K562 (cell line): ENCODE results near the gene HK1. TPM values are rescaled to one million over a fixed set of nuclear protein-coding genes. Genes with fewer than 3 reads are reported as not detected.
"Not testable (repeated sequence)": the region's sequence is repeated elsewhere in the genome, so short reads cannot be mapped to it uniquely, and the experiment has no call there.

Source experiments
- ARID1B ChIP-seq: fragments of 450-650 bp; IDR thresholded peaks from 2 replicates; pipeline ENCODE4 v1.6.1; 2016; ENCODE audit warnings: antibody characterized with exemption, mild to moderate bottlenecking, inconsistent platforms
- ATF7 ChIP-seq: fragments of 450-650 bp; IDR thresholded peaks from 2 replicates; pipeline ENCODE4 v1.7.1; 2014; ENCODE audit warnings: mild to moderate bottlenecking, moderate library complexity
- BRD9 ChIP-seq: fragments of 450-650 bp; IDR thresholded peaks from 2 replicates; pipeline ENCODE4 v1.6.1; 2018; ENCODE audit warnings: low read depth; ENCODE audit not compliant: partially characterized antibody
- CC2D1A ChIP-seq: fragments of 450-650 bp; IDR thresholded peaks from 2 replicates; pipeline ENCODE4 v1.6.1; 2017; ENCODE audit warnings: mild to moderate bottlenecking
- CXXC5 ChIP-seq: fragments of 250-450 bp; sonication (Bioruptor Pico); IDR thresholded peaks from 2 replicates; pipeline ENCODE4 v1.8.0; 2022; ENCODE audit warnings: inconsistent platforms, mild to moderate bottlenecking, moderate library complexity
- DPF2 ChIP-seq: fragments of 450-650 bp; IDR thresholded peaks from 2 replicates; pipeline ENCODE4 v1.6.1; 2016
- EP300 ChIP-seq: IDR thresholded peaks from 2 replicates; pipeline ENCODE4 v1.6.1; 2012; ENCODE audit warnings: low read length, improper control_type of control experiment
- FOXM1 ChIP-seq, 2 experiments: fragments of 450-650 bp in 1 of 2; sonication (generic) in 1 of 2; formaldehyde crosslinking in 1 of 2; IDR thresholded peaks; 2 replicates each; pipeline versions ENCODE4 v1.6.1 to v1.9.0; 2017 to 2022; ENCODE audit warnings: low read depth in 2 of 2, mild to moderate bottlenecking in 2 of 2, missing genetic modification reagents in 1 of 2, moderate library complexity in 1 of 2
- MYBL2 ChIP-seq, 2 experiments: fragments of 450-650 bp in 1 of 2; sonication (generic) in 1 of 2; formaldehyde crosslinking in 1 of 2; IDR thresholded peaks; 2 replicates each; pipeline versions ENCODE4 v1.6.1 to v1.8.1; 2017 to 2022; ENCODE audit warnings: borderline replicate concordance in 1 of 2, inconsistent platforms in 1 of 2, low read depth in 1 of 2, mild to moderate bottlenecking in 1 of 2, missing genetic modification reagents in 1 of 2, moderate library complexity in 1 of 2
- PML ChIP-seq: IDR thresholded peaks from 2 replicates; pipeline ENCODE4 v1.6.1; 2012; ENCODE audit warnings: low read length, inconsistent platforms
- POLR2AphosphoS5 ChIP-seq: IDR thresholded peaks from 2 replicates; pipeline ENCODE4 v1.6.1; 2011; ENCODE audit warnings: mild to moderate bottlenecking, low read depth, low read length, moderate library complexity; ENCODE audit not compliant: control insufficient read depth, insufficient read depth
- RCOR1 ChIP-seq, 2 experiments: IDR thresholded peaks; 2 replicates each; pipeline ENCODE4 v1.6.1; 2012; ENCODE audit warnings: low read depth in 2 of 2, low read length in 2 of 2, borderline replicate concordance in 1 of 2, improper control_type of control experiment in 1 of 2
- SMAD4 ChIP-seq: fragments of 250-450 bp; sonication (Bioruptor Pico); conservative IDR thresholded peaks from 2 replicates; pipeline ENCODE4 v1.8.0; 2021; ENCODE audit warnings: inconsistent platforms, mild to moderate bottlenecking, moderate library complexity
- SMARCE1 ChIP-seq: fragments of 450-650 bp; IDR thresholded peaks from 2 replicates; pipeline ENCODE4 v1.7.1; 2016; ENCODE audit warnings: mild to moderate bottlenecking
- TCF3 ChIP-seq: sonication (generic); formaldehyde crosslinking; IDR thresholded peaks from 2 replicates; pipeline ENCODE4 v1.4.0; 2020; ENCODE audit warnings: mild to moderate bottlenecking, missing genetic modification reagents
- TEAD4 ChIP-seq, 2 experiments: sonication (generic) in 1 of 2; formaldehyde crosslinking in 1 of 2; IDR thresholded peaks; 2 replicates each; pipeline versions ENCODE4 v1.6.1 to v1.8.0; 2012 to 2022; ENCODE audit warnings: borderline replicate concordance in 1 of 2, inconsistent platforms in 1 of 2, low read length in 1 of 2, mild to moderate bottlenecking in 1 of 2, missing genetic modification reagents in 1 of 2
- TRIM24 ChIP-seq, 2 experiments: fragments of 450-650 bp; IDR thresholded peaks; 2 replicates each; pipeline ENCODE4 v1.6.1; 2016
- TRIM28 ChIP-seq: fragments of 450-650 bp; IDR thresholded peaks from 2 replicates; pipeline ENCODE4 v1.6.1; 2017
- ZBTB7A ChIP-seq: IDR thresholded peaks from 2 replicates; pipeline ENCODE4 v1.6.1; 2011; ENCODE audit warnings: low read depth, mild to moderate bottlenecking, low read length, moderate library complexity, borderline replicate concordance; ENCODE audit not compliant: control insufficient read depth
- polyA plus RNA-seq, 8 experiments: library from polyadenylated mRNA; depleted of rRNA in 4 of 8; stranded (reverse) in 5 of 8; unstranded in 3 of 8; fragments of >200 nt; fragmentation: Nextera tagmentation in 2 of 8; fragmentation: Illumina TruSeq in 1 of 8; extraction: Ambion mirVana in 2 of 8; extraction: Trizol in 1 of 8; gene quantifications; 2 replicates each; pipeline versions ENCODE4 v1.2.1 to v1.2.3, GENCODE V29; 2011 to 2014; ENCODE audit warnings: inconsistent platforms in 1 of 8, missing spikeins in 1 of 8
- total RNA-seq, 7 experiments: library from RNA; depleted of rRNA in 6 of 7; stranded (reverse); fragments of >200 nt in 6 of 7; fragmentation: Illumina TruSeq in 2 of 7; extraction: Trizol in 2 of 7; gene quantifications; 2 replicates each; pipeline versions ENCODE4 v1.2.1 to v1.2.3, GENCODE V29; 2011 to 2021; ENCODE audit warnings: low replicate concordance in 1 of 7
- TF ChIP-seq, protein P1 (sequence below): sonication (generic); formaldehyde crosslinking; IDR thresholded peaks from 2 replicates; pipeline ENCODE4 v1.8.1; 2023; ENCODE audit warnings: mild to moderate bottlenecking, missing genetic modification reagents

The HK1 gene
- total and polyA plus RNA-seq, 9 of the 15 experiments (the other 6 are each of a cell fraction or from before 2014, with no cell fraction given): 29.2 to 444 (median 193) TPM

DNA sequence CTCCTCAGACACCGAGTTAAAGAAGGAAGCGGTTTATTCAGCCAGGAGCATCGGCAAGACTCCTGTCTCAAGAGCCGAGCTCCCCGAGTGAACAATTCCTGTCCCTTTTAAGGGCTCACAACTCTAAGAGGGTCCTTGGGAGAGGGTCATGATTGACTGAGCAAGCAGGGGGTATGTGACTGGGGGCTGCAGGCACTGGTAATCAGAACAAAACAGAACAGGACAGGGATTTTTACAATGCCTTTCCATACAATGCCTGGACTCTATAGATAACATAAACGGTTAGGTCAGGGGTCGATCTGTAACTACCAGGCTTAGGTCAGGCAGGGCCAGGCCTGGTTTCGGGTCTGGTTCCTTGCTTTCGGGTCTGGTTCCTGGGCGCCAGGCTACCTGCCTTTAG lies 30.0 kb downstream of the HK1 start (continued):
- TF ChIP-seq CXXC5: peak; percentile 49
- peak; percentile 91 for TF ChIP-seq EP300
- TF ChIP-seq PML: 0 out of 2 replicates have a peak, but pooled peaks have one; percentile 20
- TF ChIP-seq, protein P1, sequence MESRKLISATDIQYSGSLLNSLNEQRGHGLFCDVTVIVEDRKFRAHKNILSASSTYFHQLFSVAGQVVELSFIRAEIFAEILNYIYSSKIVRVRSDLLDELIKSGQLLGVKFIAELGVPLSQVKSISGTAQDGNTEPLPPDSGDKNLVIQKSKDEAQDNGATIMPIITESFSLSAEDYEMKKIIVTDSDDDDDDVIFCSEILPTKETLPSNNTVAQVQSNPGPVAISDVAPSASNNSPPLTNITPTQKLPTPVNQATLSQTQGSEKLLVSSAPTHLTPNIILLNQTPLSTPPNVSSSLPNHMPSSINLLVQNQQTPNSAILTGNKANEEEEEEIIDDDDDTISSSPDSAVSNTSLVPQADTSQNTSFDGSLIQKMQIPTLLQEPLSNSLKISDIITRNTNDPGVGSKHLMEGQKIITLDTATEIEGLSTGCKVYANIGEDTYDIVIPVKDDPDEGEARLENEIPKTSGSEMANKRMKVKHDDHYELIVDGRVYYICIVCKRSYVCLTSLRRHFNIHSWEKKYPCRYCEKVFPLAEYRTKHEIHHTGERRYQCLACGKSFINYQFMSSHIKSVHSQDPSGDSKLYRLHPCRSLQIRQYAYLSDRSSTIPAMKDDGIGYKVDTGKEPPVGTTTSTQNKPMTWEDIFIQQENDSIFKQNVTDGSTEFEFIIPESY (CRISPR knock-in tag): peak; percentile 39
- TF ChIP-seq SMAD4 (CRISPR knock-in tag): peak; percentile 50
- peak; percentile 52; the same call in 1 of the 2 replicates for TF ChIP-seq SMARCE1
- TF ChIP-seq RCOR1 (IDR thresholded peaks at IDR 0.05; ENCODE audit: borderline replicate concordance in 1 of 2, low read depth in 2 of 2, low read length in 2 of 2): peak in 1 of 2 experiments; percentile 63; a peak in 1 of 4 replicates
- TF ChIP-seq FOXM1 (IDR thresholded peaks at IDR 0.05; ENCODE audit: low read depth): peak; percentile 57
- TF ChIP-seq FOXM1 (CRISPR knock-in tag; IDR thresholded peaks at IDR 0.05; ENCODE audit: low read depth); TEAD4 (CRISPR knock-in tag; IDR thresholded peaks at IDR 0.05; ENCODE audit: borderline replicate concordance); MYBL2 (CRISPR knock-in tag; IDR thresholded peaks at IDR 0.05; ENCODE audit: borderline replicate concordance): not testable (repeated sequence)
- peak; percentile 62; the same call in 1 of the 2 replicates for TF ChIP-seq ZBTB7A
- TF ChIP-seq POLR2AphosphoS5: 0 out of 2 replicates have a peak, but pooled peaks have one; percentile 39
- peak; percentile 88 for TF ChIP-seq ARID1B
- peak; percentile 86 to 91 for TF ChIP-seq TRIM24 (IDR thresholded peaks at IDR 0.05)
- peak; percentile 11 for TF ChIP-seq BRD9
- peak; percentile 78 for TF ChIP-seq TEAD4 (IDR thresholded peaks at IDR 0.05; ENCODE audit: low read length)
- peak; percentile 48 for TF ChIP-seq MYBL2 (IDR thresholded peaks at IDR 0.05; ENCODE audit: low read depth)
- 0 out of 2 replicates have a peak, but pooled peaks have one; percentile 9 for TF ChIP-seq ATF7
- TF ChIP-seq DPF2: peak; percentile 82
- TF ChIP-seq CC2D1A: peak; percentile 55; the same call in 1 of the 2 replicates
- peak; percentile 80 for TF ChIP-seq TCF3 (CRISPR knock-in tag)
- peak; percentile 88 for TF ChIP-seq TRIM28
